ACHN (cell line): ENCODE measurements around the gene RTBDN.
"Not testable (repeated sequence)": the region's sequence is repeated elsewhere in the genome, so short reads cannot be mapped to it uniquely, and the experiment has no call there.

Experiments
- DNase-seq: peaks from one replicate; pipeline ENCODE4 v3.0.0-alpha.2; 2015
- in situ Hi-C: cut with HindIII; loops from 2 replicates; pipeline ENCODE4 v1.10.0; 2017; ENCODE audit warnings: low sequenced_read_pairs, low pct_ligation_motif_present, low pct_unique_long_range_greater_than_20kb

Gene RTBDN

DNA sequence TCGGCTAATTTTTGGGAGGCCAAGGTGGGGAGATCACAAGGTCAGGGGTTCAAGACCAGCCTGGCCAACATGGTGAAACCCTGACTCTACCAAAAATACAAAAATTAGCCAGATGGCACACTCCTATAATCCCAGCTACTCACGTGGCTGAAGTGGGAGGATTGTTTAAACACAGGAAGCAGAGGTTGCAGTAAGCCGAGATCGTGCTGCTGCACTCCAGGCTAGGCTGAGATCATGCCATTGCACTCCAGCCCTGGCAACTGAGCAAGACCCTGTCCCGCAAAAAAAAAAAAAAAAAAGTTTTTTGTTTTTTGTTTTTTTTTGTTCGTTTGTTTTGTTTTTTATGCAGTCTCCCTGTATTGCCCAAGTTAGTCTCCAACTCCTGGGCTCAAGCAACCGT lies 25.2 kb upstream of the RTBDN start:
- no peak for DNase-seq
- in situ Hi-C loops = no loop called here

DNA sequence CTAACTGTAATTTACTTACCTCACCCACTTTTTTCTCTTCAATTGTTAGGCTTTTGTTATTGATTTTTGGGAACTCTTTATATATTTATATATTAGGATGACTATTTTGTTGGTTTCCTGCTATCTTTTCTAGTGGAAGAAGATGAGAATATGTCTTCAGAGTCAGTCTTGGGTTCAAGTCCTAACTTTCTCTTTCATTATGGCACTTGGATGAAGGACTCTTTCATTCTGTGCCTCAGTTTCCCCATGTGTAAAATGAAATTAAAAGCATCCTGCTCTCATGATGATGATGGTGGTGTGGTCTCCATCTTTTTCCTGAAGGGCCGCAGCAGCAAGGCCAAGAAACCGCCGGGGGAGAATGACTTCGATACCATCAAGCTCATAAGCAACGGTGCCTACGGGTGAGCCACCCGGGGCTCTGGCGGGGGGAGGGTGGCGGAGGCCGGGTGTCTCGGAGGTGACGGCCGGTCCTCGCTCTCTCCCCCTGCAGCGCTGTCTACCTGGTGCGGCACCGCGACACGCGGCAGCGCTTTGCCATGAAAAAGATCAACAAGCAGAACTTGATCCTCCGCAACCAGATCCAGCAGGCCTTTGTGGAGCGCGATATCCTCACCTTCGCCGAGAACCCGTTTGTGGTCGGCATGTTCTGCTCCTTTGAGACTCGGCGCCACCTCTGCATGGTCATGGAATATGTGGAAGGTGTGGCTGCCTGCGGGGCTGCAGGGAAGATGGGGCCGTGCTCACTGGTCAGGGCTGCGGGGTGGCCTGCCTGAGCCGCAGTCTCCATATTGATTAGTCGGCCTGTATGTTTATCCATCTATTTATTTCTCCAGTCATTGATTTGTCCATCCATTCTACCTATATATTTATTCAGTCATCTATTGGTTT lies 23.9 kb upstream of the RTBDN start:
- in situ Hi-C loops = no loop called here
- DNase-seq = no peak

DNA sequence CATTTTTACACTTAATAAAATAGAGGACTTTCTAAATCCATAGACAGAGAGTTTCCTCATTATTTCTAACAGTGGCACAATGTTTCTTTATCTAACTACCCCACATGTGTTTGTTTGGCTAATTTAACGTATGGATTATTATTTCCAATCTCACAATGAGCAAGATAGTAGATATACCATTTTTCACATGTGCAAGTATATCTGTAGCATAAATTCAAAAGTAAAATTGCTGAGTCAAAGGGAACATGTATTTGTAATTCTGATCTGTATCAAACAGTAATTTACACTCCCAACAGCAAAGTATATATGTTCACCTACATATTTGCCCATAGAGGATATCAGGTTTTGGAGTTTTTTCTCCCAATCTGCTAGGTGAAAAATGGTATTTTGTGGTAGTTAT lies 22.3 kb upstream of the RTBDN start:
- DNase-seq = no peak
- in situ Hi-C loops = no loop called here

DNA sequence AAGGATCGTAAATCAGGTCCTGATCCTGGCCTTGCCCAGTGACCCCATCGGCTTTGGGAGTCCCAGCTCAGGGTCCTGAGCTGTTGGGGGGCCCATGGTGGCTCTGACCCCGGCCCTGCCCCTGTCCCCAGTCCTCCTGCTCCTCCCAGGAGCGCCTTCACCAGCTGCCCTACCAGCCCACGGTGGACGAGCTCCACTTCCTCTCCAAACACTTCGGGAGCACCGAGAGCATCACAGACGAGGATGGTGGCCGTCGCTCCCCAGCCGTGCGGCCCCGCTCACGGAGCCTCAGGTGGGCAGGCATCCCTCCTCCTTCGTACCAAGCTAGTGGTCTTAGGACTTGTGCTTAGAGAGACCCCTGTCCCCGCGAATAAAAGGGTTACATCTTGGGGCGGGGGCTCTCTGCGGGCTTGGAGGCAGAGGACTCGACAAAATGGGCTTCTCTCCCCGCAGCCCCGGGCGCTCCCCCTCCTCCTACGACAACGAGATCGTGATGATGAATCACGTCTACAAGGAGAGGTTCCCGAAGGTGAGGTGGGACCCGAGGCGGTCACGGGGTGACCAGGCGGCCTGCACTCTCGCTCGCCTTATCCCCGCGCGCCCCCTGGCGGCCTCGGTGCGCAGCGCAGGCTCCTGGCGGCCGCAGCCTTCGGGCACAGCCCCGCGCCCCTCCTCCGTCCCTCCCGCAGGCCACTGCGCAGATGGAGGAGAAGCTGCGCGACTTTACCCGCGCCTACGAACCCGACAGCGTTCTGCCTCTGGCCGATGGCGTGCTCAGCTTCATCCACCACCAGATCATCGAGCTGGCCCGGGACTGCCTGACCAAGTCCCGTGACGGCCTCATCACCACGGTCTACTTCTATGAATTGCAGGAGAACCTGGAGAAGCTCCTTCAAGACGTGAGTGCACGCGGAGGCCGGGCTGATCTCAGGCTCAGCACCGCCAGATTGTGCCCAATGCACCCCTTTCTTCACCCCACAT lies 13.1 kb upstream of the RTBDN start:
- in situ Hi-C loops = no loop called here

DNA sequence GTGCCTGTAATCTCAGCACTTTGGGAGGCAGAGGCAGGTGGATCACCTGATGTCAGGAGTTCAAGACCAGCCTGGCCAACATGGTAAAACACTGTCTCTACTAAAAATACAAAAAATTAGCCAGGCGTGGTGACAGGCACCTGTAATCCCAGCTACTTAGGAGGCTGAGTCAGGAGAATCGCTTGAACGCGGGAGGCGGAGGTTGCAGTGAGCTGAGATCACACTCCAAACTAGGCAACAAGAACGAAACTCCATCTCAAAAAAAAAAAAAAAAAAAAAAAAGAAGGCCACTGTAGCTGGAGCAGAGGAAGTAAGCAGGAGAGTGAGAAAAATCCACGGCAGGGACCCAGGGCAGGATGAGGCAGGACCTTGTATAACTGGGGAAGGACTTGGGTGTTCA lies 12.2 kb upstream of the RTBDN start:
- DNase-seq, in situ Hi-C loops: not testable (repeated sequence)

More for the DNA sequence above, 13.1 kb upstream of the RTBDN start:
- DNase-seq = peak; percentile 76

DNA sequence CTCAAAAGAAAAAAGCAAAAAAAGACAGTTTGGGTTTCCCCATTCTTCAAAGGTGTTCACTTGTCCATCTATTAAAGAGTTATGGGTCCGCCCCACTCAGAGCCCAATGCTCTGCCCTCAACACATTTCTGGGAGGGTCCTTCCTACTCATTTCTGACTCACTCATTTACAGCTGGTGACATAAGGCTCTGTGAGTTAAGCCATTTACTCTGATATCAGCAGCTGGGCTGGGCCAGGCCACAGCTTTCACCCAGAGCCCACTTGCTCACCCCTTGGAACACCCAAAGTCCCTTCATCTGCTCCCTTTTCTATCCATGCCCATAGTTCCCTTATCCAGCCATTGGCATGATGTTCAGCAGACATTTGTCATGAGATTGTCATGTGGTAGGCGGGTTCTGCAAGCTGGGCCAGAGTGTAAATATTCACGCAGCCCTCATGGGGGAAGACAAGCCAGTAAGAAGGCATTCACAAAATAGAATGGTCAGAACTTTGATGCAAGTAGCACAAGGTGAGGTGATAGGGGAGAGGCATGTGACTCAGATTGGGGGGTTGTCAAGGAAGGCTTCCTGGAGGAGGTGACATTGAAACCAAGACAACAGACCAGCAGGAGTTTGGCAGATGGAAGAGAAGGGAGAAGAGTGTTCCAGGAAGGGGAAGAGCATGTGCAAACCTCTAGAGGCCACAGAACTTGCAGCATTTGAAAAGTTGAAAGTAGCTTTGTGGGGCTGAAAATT lies 9.8 kb upstream of the RTBDN start:
- in situ Hi-C loops = no loop called here
- DNase-seq = no peak

DNA sequence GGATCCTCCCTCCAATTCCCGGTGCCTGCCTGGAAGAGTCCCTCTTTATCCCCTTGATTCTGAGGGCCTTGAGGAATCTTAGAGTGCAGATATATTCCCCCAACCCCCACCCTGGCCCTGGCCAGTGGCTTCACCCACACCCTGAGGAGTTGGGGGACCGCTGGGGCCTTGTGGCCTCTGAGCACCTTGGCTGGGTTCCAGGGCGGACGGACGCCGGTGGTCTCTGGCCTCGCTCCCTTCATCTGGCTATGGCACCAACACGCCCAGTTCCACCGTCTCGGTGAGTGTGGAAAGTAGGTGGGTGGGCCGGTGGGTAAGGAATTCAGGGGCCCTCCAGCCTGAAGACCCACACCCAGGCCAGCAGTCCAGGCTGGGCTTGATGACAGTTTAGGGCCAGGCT lies 8.9 kb upstream of the RTBDN start:
- in situ Hi-C loops = no loop called here
- no peak for DNase-seq

DNA sequence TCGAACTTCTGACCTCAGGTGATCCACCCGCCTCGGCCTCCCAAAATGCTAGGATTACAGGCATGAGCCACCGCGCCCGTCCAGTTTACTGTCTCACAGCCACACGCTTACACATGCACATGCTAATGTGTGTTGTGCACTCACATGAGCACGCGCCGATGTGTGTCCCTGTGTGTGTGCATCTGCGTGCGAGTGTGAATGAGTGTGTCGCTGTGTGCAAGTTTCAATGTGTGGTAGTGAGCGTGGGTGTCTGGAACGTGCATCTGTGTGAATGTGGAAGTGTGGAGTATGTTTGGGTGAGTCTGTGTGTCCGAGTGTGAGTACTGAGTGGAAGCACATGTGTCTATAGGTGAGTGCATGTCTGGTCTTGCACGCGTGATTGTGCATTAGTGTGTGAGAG lies 8.1 kb upstream of the RTBDN start:
- in situ Hi-C loops = no loop called here
- no peak for DNase-seq

DNA sequence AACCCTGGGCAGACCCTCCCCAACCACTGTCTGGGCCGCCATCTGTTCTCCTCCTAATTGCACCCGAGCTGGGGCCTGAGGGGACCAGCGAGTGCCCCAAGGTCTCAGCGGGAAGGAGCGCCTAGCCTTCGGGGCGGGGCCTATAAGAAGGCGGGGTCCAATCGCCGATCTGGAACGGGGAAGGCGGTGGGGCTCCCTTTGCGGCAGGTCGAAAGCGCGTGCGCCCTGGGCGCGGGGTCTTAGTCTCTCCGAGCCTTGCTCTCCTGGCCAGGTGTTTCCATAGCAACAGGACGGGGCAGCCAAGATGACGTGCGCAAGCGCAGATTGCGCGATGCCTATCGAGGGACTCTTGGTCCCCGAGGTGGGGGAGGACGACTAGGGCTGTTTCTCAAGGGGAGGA lies 6.7 kb upstream of the RTBDN start:
- in situ Hi-C loops = no loop called here
- DNase-seq = no peak

DNA sequence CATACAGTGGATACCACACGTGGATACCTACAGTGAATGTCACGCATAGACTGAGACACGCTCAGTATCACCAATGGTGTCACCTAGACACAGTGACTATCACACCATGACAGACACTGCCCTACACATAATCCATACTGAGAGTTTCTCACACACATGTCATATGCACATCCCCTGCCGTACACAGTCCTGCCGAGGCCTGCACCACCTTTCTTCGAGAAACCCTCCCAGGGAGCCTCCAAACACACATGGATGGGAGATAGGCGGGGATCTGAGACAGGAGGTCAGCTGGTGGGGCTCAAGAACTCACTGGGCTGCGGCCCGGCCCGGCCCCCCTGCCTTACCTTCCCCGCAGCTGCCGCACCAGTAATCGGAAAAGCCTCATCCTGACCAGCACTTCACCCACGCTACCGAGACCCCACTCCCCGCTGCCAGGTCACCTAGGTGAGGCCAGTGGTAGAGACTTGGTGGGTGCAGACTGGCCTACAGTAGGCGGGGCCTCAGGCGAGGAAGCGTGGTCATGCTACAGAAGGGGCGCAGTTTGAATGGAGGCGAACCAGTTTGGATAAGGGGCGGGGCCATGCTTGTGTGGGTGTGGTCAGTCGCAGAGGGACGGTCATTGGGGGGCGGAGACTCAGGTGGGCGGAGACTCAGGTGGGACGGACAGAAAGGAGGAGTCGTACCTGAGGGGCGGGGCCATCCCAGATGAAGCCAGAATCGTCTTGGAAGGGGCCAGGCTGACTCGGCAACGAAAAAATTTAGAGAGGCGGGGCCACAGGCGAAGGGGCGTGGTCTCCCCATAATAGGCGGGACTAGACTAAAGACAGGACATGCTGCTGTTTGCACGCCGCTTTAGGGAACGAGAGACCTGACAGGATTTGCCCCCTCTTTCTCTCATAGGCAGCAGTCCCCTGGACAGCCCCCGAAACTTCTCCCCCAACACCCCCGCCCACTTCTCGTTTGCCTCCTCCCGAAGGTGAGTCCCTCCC lies 6.0 kb upstream of the RTBDN start:
- DNase-seq = peak; percentile 45
- in situ Hi-C loops = no loop called here

DNA sequence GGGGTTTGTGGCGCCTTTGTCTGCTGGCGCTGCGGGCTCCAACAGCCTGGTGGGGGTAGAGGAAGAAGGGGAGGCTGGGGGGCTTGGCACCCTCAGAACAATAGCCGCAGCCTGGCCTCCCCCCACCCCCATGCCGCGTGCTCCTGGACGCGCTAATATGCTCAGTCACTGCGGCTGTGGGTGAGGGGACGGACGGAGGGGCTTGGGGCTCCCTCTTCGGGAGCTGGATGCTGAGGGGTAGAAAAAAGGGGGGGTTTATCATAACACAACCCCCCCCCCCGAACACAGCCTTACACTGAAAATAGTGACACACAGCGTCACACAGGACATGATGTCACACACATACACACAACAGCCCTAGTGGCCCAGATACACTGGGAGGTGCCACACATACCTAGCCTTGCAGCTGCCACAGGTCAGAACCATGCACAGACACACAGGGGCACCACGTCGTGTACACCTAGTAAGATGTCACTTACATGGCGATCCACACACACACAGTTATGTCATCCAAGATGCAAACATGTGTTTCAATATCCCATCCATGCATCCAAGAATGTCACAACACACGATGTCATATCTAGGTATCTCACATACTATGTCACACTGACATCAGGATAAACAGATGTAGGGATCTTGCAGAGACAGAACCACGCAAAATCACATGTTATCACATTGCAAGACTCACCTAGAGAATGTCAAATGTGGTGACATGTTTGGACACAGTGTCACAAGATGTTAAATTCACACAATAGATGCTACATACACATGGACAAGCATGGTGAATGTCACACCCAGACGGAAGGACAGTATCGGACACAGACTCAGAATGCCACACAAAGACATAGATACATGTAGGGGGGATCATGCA lies 4.7 kb upstream of the RTBDN start:
- in situ Hi-C loops = no loop called here
- no peak for DNase-seq

DNA sequence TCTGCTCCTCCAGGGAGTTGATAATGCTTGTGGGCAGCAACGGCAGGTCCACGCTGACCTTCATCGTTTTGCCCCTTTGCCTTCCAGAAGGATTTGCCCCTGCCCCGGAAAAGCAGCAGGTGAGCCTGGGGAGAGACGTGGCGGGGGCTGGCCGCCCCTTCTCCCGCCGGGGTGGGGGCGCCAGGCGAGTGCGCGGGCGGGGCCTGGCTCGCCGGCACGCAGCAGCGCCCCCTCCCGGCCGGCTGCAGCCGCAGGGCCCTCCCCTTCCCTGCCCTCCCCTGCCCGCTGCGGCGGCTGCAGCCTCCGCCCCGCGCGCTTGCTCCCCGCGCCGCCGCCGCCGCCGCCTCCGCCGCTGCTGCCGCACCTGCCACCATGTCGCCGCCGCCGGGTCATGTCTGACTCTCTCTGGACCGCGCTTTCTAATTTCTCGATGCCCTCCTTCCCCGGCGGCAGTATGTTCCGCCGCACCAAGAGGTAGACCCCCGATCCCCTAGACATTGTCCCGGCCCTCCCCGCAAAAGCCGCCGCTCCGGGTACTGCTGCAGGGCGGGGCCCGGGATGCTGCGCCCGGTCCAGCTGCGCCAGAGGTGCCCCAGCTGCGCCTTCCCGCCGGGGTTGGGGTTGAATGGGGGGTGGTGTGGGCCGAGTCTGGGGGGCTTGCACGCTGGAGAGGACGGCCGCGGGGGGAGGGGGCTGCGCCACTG lies 4.0 kb upstream of the RTBDN start, which contains the start of gene MAST1:
Gene MAST1, plus strand, starts transcription at position 334 of the 704 bp plus-strand sequence. Its CDS starts 58 bp downstream, at position 392.
- peak; percentile 56 for DNase-seq
- in situ Hi-C loops = no loop called here

DNA sequence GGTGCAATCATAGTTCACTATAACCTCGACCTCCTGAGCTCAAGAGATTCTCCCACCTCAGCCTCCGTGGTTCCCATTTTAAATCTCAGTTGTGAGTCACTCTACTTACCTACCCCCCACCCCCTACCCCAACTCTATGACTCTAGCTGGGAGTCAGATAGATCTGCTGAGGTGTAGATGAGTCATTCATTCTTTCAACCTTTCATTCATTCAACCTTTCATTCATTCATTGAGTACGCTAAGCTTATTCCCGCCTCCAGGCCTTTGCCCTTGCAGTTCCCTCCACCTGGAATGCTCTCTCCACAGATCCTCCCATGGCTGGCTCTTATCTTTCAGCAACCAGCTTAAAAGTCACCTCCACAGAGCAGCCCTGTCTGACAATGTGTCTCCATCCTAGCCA lies 2.8 kb upstream of the RTBDN start:
- DNase-seq = no peak
- in situ Hi-C loops = no loop called here

DNA sequence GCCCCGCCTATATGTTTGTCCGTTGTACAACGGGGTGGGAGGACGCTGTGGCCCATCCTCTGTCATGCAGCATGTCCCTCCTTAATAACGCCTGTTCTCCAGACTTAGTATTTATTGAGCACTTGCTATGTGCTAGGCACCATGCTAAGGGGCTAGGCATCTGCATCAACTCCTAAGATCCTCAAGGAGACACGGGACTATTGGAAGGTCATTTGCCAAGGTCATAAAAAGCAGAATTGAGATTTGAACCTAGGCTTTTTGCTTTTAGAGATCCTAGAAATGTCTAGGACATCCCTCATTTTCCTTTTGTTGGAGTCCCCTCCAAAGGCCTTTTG lies 2.1 kb upstream of the RTBDN start:
- in situ Hi-C loops = no loop called here

DNA sequence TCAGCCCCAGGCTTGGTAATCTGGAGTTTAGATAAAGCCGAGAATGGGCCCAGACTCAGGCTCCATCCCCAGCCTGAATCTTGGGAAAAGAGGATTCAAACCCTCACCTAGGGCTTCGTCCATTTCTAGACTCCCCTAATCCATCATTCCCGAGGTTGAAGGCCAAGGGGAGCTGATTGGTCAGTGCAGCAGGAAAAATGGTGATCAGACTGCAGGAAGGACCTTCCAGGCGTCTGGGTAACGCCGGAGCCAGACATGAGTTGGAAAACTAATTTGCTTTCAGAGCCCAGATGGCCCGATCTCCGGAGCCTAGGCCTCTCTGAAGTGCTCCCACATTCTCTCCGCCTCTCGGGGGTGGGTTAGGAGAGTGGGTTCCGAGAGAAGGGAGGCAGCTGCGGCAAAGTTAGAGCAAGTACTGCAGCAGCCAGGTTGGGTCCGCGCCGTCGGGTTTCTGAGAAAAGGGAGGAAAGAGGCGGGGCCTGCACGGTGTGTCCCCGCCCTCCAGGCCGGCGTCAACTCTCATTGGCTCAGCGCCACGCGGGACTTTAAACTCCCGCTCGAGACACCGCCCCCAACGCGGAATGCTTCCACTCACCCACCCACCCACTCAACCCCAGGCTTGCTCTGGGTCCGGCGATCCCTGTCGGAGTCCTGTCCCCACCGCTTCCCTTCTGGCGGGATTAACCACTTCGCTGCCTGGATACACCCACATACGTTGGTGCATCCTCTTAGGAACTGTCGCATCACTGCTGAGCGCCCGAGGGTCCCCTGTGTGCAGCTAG lies 788 bp upstream of the RTBDN start:
- DNase-seq = peak; percentile 24
- in situ Hi-C loops = no loop called here

More for the DNA sequence above, 2.1 kb upstream of the RTBDN start:
- DNase-seq = no peak
